K562 (cell line): ENCODE data around the gene NDUFB8. TPM values are rescaled to one million over a fixed set of nuclear protein-coding genes. Genes with fewer than 3 reads are reported as not detected.

Experiments
- ATAC-seq: fragments of 200-7000 bp; cut with Tn5 transposase; 3 replicates; pipeline ENCODE4 v1.9.1; 2020; ENCODE audit warnings: moderate library complexity
- BruUV-seq: library from RNA; stranded (reverse); fragments of 400-500 nt; replicated peaks from 2 replicates; lab custom pipeline; 2021; lab: Mats Ljungman, UMichigan
- CTCF ChIA-PET: fragments of 300-600 bp; formaldehyde crosslinking; extraction: SDS; loops from one replicate; lab custom pipeline; 2021; ENCODE audit warnings: low intra/inter-chr PET ratio; lab: Yijun Ruan, JAX
- POLR2A ChIA-PET: fragments of 300-600, 350-650 bp; sonication (Branson Sonifier 250); formaldehyde crosslinking; extraction: SDS; loops from one replicate; lab custom pipeline; 2021; ENCODE audit warnings: antibody characterized with exemption, inconsistent platforms; lab: Yijun Ruan, JAX
- DNase-seq, 4 experiments: peaks; one replicate each; pipeline versions ENCODE4 v3.0.0 to v3.0.0-alpha.2; 2011 to 2018; ENCODE audit warnings: low spot score in 3 of 4, mixed read lengths in 3 of 4; ENCODE audit errors: extremely low read depth in 1 of 4
- FAIRE-seq: peaks from 2 replicates; lab custom pipeline; 2011; peaks lifted over from hg19 to GRCh38; lab: Jason Lieb, UNC
- H2AFZ ChIP-seq: 2 replicates; pipeline ENCODE4 v1.6.0; 2011; ENCODE audit warnings: low read depth, low read length, control low read depth, inconsistent platforms
- H3K27ac ChIP-seq: fragments of 200-600 bp; 3 replicates; pipeline ENCODE4 v1.8.0; 2011; ENCODE audit warnings: low read depth, mild to moderate bottlenecking, control low read depth, inconsistent platforms, low read length, moderate library complexity, mixed read lengths; ENCODE audit errors: extremely low read depth
- H3K27me3 ChIP-seq, 2 experiments: fragments of 300-600 bp in 1 of 2; 2 replicates in 1 of 2; 3 replicates in 1 of 2; pipeline versions ENCODE4 v1.6.0 to v1.8.0; 2011; ENCODE audit warnings: inconsistent platforms in 2 of 2, low read length in 2 of 2, mild to moderate bottlenecking in 1 of 2, mixed read lengths in 1 of 2, moderate library complexity in 1 of 2; ENCODE audit not compliant: control insufficient read depth in 2 of 2, insufficient read depth in 2 of 2
- H3K36me3 ChIP-seq: fragments of 300-600 bp; 3 replicates; pipeline ENCODE4 v1.8.0; 2011; ENCODE audit warnings: mild to moderate bottlenecking, low read length, inconsistent platforms; ENCODE audit not compliant: control insufficient read depth, insufficient read depth
- H3K4me1 ChIP-seq, 2 experiments: fragments of 200-600 bp in 1 of 2; replicated peaks in 1 of 2; 2 replicates in 1 of 2; 3 replicates in 1 of 2; pipeline versions ENCODE4 v1.5.1 to v1.8.0; 2011; ENCODE audit warnings: inconsistent platforms in 2 of 2, low read length in 2 of 2, mild to moderate bottlenecking in 1 of 2, mixed read lengths in 1 of 2, moderate library complexity in 1 of 2; ENCODE audit not compliant: control insufficient read depth in 2 of 2, insufficient read depth in 2 of 2
- H3K4me2 ChIP-seq: 2 replicates; pipeline ENCODE4 v1.6.1; 2011; ENCODE audit warnings: low read length, control low read depth, inconsistent platforms, mixed read lengths; ENCODE audit not compliant: insufficient read depth
- H3K4me3 ChIP-seq: fragments of 200-600 bp; sonication (generic), shearing (Covaris generic); 2 replicates; pipeline ENCODE4 v1.5.1; 2016; ENCODE audit warnings: control low read depth, inconsistent platforms
- H3K79me2 ChIP-seq: fragments of 200-600 bp; 3 replicates; pipeline ENCODE4 v1.8.0; 2011; ENCODE audit warnings: low read length, inconsistent platforms; ENCODE audit not compliant: control insufficient read depth, insufficient read depth
- H3K9ac ChIP-seq, 2 experiments: 2 replicates each; pipeline versions ENCODE4 v1.6.0 to v1.6.1; 2011; ENCODE audit warnings: low read depth in 2 of 2, low read length in 2 of 2, control low read depth in 1 of 2, inconsistent platforms in 1 of 2, mild to moderate bottlenecking in 1 of 2, mixed read lengths in 1 of 2; ENCODE audit not compliant: insufficient read depth in 1 of 2
- H3K9me1 ChIP-seq: one replicate; pipeline ENCODE4 v1.6.0; 2011; ENCODE audit warnings: inconsistent platforms, mild to moderate bottlenecking, low read length, moderate library complexity; ENCODE audit not compliant: control insufficient read depth, insufficient read depth
- H3K9me3 ChIP-seq: replicated peaks from 2 replicates; pipeline ENCODE4 v1.5.1; 2011; ENCODE audit warnings: low read depth, low read length, inconsistent platforms; ENCODE audit not compliant: control insufficient read depth, insufficient read depth
- H4K20me1 ChIP-seq: replicated peaks from 2 replicates; pipeline ENCODE4 v1.6.1; 2011; ENCODE audit warnings: low read length, inconsistent platforms, mixed read lengths; ENCODE audit not compliant: control insufficient read depth, insufficient read depth
- ARHGAP35 ChIP-seq: fragments of 450-650 bp; IDR thresholded peaks from 2 replicates; pipeline ENCODE4 v1.6.1; 2018; ENCODE audit not compliant: partially characterized antibody
- ATF7 ChIP-seq: fragments of 450-650 bp; IDR thresholded peaks from 2 replicates; pipeline ENCODE4 v1.7.1; 2014; ENCODE audit warnings: mild to moderate bottlenecking, moderate library complexity
- BDP1 ChIP-seq: IDR thresholded peaks from 3 replicates; pipeline ENCODE4 v1.6.1; 2011; ENCODE audit not compliant: insufficient read length, insufficient read depth
- BHLHE40 ChIP-seq: IDR thresholded peaks from 2 replicates; pipeline ENCODE4 v1.6.1; 2011; ENCODE audit warnings: low read length, improper control_type of control experiment
- BMI1 ChIP-seq: fragments of 150-350 bp; IDR thresholded peaks from 2 replicates; pipeline ENCODE4 v1.6.1; 2014; ENCODE audit warnings: low read length
- CHD4 ChIP-seq: fragments of 200-600 bp; sonication (generic); IDR thresholded peaks from 3 replicates; pipeline ENCODE4 v1.6.1; 2012; ENCODE audit warnings: low read depth, mild to moderate bottlenecking, mixed read lengths, low read length, inconsistent platforms; ENCODE audit not compliant: insufficient read depth, insufficient replicate concordance, poor library complexity, severe bottlenecking
- CREM ChIP-seq: IDR thresholded peaks from 2 replicates; pipeline ENCODE4 v1.6.1; 2014; ENCODE audit warnings: antibody characterized with exemption, low read depth
- E2F6 ChIP-seq, 2 experiments: IDR thresholded peaks; 2 replicates each; pipeline ENCODE4 v1.6.1; 2011; ENCODE audit warnings: borderline replicate concordance in 1 of 2, control low read depth in 1 of 2, low read depth in 1 of 2, low read length in 1 of 2, mild to moderate bottlenecking in 1 of 2, mixed read lengths in 1 of 2, moderate library complexity in 1 of 2; ENCODE audit not compliant: insufficient read depth in 1 of 2, insufficient read length in 1 of 2, poor library complexity in 1 of 2, severe bottlenecking in 1 of 2; ENCODE audit errors: extremely low read depth in 1 of 2
- ELF1 ChIP-seq: fragments of 200-800 bp; sonication (Bioruptor generic); IDR thresholded peaks from 2 replicates; pipeline ENCODE4 v1.6.1; 2016; ENCODE audit warnings: missing genetic modification characterization, missing compliant biosample characterization
- GATA2 ChIP-seq: sonication (generic); formaldehyde crosslinking; IDR thresholded peaks from 2 replicates; pipeline ENCODE4 v1.4.0; 2020; ENCODE audit warnings: mild to moderate bottlenecking, missing genetic modification reagents
- HDAC1 ChIP-seq, 2 experiments: fragments of 450-650 bp; IDR thresholded peaks; 2 replicates each; pipeline ENCODE4 v1.6.1; 2016 to 2017; ENCODE audit warnings: inconsistent platforms in 1 of 2, mild to moderate bottlenecking in 1 of 2, moderate library complexity in 1 of 2
- HDAC3 ChIP-seq: fragments of 450-650 bp; IDR thresholded peaks from 2 replicates; pipeline ENCODE4 v1.6.1; 2018; ENCODE audit warnings: borderline replicate concordance, mild to moderate bottlenecking, moderate library complexity; ENCODE audit not compliant: partially characterized antibody
- L3MBTL2 ChIP-seq: fragments of 450-650 bp; IDR thresholded peaks from 2 replicates; pipeline ENCODE4 v1.6.1; 2016; ENCODE audit warnings: mild to moderate bottlenecking, moderate library complexity
- MAFG ChIP-seq: fragments of 450-650 bp; conservative IDR thresholded peaks from 2 replicates; pipeline ENCODE4 v1.6.1; 2016; ENCODE audit warnings: missing genetic modification characterization, missing compliant biosample characterization
- MAX ChIP-seq: sonication (generic); formaldehyde crosslinking; IDR thresholded peaks from 2 replicates; pipeline ENCODE4 v1.9.0; 2022; ENCODE audit warnings: mild to moderate bottlenecking, missing genetic modification reagents
- MTA3 ChIP-seq: fragments of 450-650 bp; formaldehyde crosslinking; IDR thresholded peaks from 2 replicates; pipeline ENCODE4 v1.6.1; 2017; ENCODE audit warnings: mild to moderate bottlenecking, borderline replicate concordance
- NRF1 ChIP-seq, 2 experiments: fragments of 450-650 bp; IDR thresholded peaks in 1 of 2; conservative IDR thresholded peaks in 1 of 2; 2 replicates each; pipeline ENCODE4 v1.6.1; 2014; ENCODE audit warnings: mild to moderate bottlenecking in 2 of 2
- POLR2AphosphoS2 ChIP-seq: IDR thresholded peaks from 2 replicates; pipeline ENCODE4 v1.6.1; 2012; ENCODE audit warnings: low read length, improper control_type of control experiment
- SMC3 ChIP-seq: conservative IDR thresholded peaks from 2 replicates; pipeline ENCODE4 v1.6.1; 2011; ENCODE audit warnings: low read depth, low read length, improper control_type of control experiment; ENCODE audit not compliant: insufficient read depth
- U2AF1 ChIP-seq: fragments of 200-400 bp; formaldehyde crosslinking; optimal IDR thresholded peaks from 2 replicates; pipeline ENCODE3; 2017; ENCODE audit warnings: mild to moderate bottlenecking, low read depth, low read length, moderate library complexity
- ZNF133 ChIP-seq: fragments of 250-450 bp; sonication (Bioruptor Pico); IDR thresholded peaks from 2 replicates; pipeline ENCODE4 v1.4.0; 2020; ENCODE audit warnings: mild to moderate bottlenecking
- WGBS: fragments of 100-300 bp; shearing (Covaris generic); methylation state at CpG from one replicate; pipeline ENCODE4 v1.1.6; 2016; ENCODE audit warnings: low coverage, mixed read lengths; ENCODE audit not compliant: insufficient coverage; ENCODE audit errors: missing lambda C conversion rate; 5-methylcytosine and 5-hydroxymethylcytosine counted together
- in situ Hi-C: fragments of 300-500 bp; cut with MboI; formaldehyde crosslinking; loops from 4 replicates; pipeline ENCODE4 v1.15.0; 2018; ENCODE audit warnings: inconsistent platforms, mixed read lengths
- intact Hi-C: fragments of 100-400 bp; cut with micrococcal nuclease; formaldehyde crosslinking; loops from 2 replicates; pipeline ENCODE4 v1.14.2; 2022
- polyA plus RNA-seq, 8 experiments: library from polyadenylated mRNA; depleted of rRNA in 4 of 8; stranded (reverse) in 5 of 8; unstranded in 3 of 8; fragments of >200 nt; fragmentation: Nextera tagmentation in 2 of 8; fragmentation: Illumina TruSeq in 1 of 8; extraction: Ambion mirVana in 2 of 8; extraction: Trizol in 1 of 8; gene quantifications; 2 replicates each; pipeline versions ENCODE4 v1.2.1 to v1.2.3, GENCODE V29; 2011 to 2014; ENCODE audit warnings: inconsistent platforms in 1 of 8, missing spikeins in 1 of 8
- total RNA-seq, 7 experiments: library from RNA; depleted of rRNA in 6 of 7; stranded (reverse); fragments of >200 nt in 6 of 7; fragmentation: Illumina TruSeq in 2 of 7; extraction: Trizol in 2 of 7; gene quantifications; 2 replicates each; pipeline versions ENCODE4 v1.2.1 to v1.2.3, GENCODE V29; 2011 to 2021; ENCODE audit warnings: low replicate concordance in 1 of 7

The NDUFB8 gene
- total and polyA plus RNA-seq, 9 of the 15 experiments (the other 6 are each of a cell fraction or from before 2014, with no cell fraction given): 131 to 360 (median 199) TPM

- Histone ChIP-seq H3K9me3 (no peaks in the 10 kb centered on the region), H3K27me3 (peaks cover 0 to 10% of the 10 kb centered on the region in 2 experiments; a peak in 1 of 5 replicates), H3K79me2 (no peaks in the 10 kb centered on the region), H2AFZ (peak overlapping the region; percentile 61; the same call in 1 of the 2 replicates), H3K4me1 (peaks cover 3 to 12% of the 10 kb centered on the region in 2 experiments; a peak in 2 of 5 replicates), H3K4me3 (no peak overlapping the region), H3K4me2 (no peak overlapping the region), H4K20me1 (no peaks in the 10 kb centered on the region; the same call in 1 of the 2 replicates), H3K9me1 (no peaks in the 10 kb centered on the region), H3K36me3 (no peaks in the 10 kb centered on the region), H3K27ac (no peak overlapping the region), H3K9ac (peak overlapping the region in 1 of 2 experiments; percentile 37; a peak in 1 of 4 replicates)
- WGBS: 62% methylated on average over 22 of the region's 62 CpGs
- FAIRE-seq (peak; percentile 49), ATAC-seq (peak; percentile 93), DNase-seq (peak; percentile 71 to 79 (median 72))
- ChIA-PET CTCF (interaction anchor here (0.6 to 2.4 kb wide), 9 partner anchors 175 to 327 kb away, joined by 3 to 16 read pairs (median 4); partner anchors contain the start of gene PAX2), POLR2A (interaction anchor here (0.6 to 1.1 kb wide), 2 partner anchors 11 to 77 kb away, joined by 3 read pairs; no protein-coding TSS in a partner anchor)
- in situ Hi-C loops: loop anchor here (5.0 to 25.0 kb wide), 2 partner anchors 180 to 300 kb away; no protein-coding TSS in a partner anchor
- intact Hi-C loops: loop anchor here (2.0 to 5.0 kb wide), 3 partner anchors 165 to 317 kb away; no protein-coding TSS in a partner anchor
- no TSS peak for BruUV-seq
- TF ChIP-seq GATA2 (CRISPR knock-in tag) (no peak), BHLHE40 (peak; percentile 9; the same call in 1 of the 2 replicates), MAX (CRISPR knock-in tag) (peak; percentile 77), BDP1 (no peak), ELF1 (tag) (peak; percentile 45), ARHGAP35 (no peak), ATF7 (0 out of 2 replicates have a peak, but pooled peaks have one; percentile 20), BMI1 (no peak), CHD4 (no peak), L3MBTL2 (peak; percentile 65; the same call in 1 of the 2 replicates), NRF1 (conservative IDR thresholded peaks at IDR 0.05 in 1 of 2, IDR thresholded peaks at IDR 0.05 in 1 of 2) (peak in 1 of 2 experiments; percentile 41; a peak in 2 of 4 replicates), CREM (peak; percentile 57), E2F6 (IDR thresholded peaks at IDR 0.05; ENCODE audit: borderline replicate concordance in 1 of 2, extremely low read depth in 1 of 2, insufficient read depth in 1 of 2, insufficient read length in 1 of 2, low read depth in 1 of 2, low read length in 1 of 2, poor library complexity in 1 of 2, severe bottlenecking in 1 of 2) (peak in 1 of 2 experiments; percentile 48), ZNF133 (CRISPR knock-in tag) (no peak), SMC3 (peak; percentile 77), MTA3 (no peak), POLR2AphosphoS2 (peak; percentile 63; the same call in 1 of the 2 replicates), HDAC3 (no peak), U2AF1 (no peak), HDAC1 (IDR thresholded peaks at IDR 0.05) (no peak), MAFG (tag) (no peak)
These were observed 32.5 kb upstream of the NDUFB8 start for GRCh38 chr10:100562008-100562672.
